ENCODE data around the gene SSRP1. TPM values are rescaled to one million over a fixed set of nuclear protein-coding genes. Genes with fewer than 3 reads are reported as not detected.
"Not testable (repeated sequence)": the region's sequence is repeated elsewhere in the genome, so short reads cannot be mapped to it uniquely, and the experiment has no call there.

SSRP1 gene
- polyA plus RNA-seq, 4 donors = 32.4 to 95.4 (median 63.7) TPM

- DNase-seq (no peak), FAIRE-seq (no peak)
- 85 to 89% (median 86%) methylated on average over 16 to 17 of the region's 17 CpGs for WGBS, 3 donors
- H3K9me3 ChIP-seq (ENCODE audit: control insufficient read depth in 2 of 2, insufficient read depth in 1 of 2, low read depth in 1 of 2, low read length in 1 of 2) = peaks cover 0 to 31% of the 10 kb centered on the region in 2 donors
- H3K27me3 ChIP-seq (ENCODE audit: control insufficient read depth in 3 of 3, insufficient read depth in 3 of 3, low read length in 3 of 3) = no peaks in the 10 kb centered on the region
- H3K36me3 ChIP-seq (ENCODE audit: control insufficient read depth in 3 of 3, insufficient read depth in 2 of 3, low read depth in 1 of 3, low read length in 3 of 3) = peaks cover 24 to 90% (median 28%) of the 10 kb centered on the region in 3 donors
- no peak overlapping the region for H3K27ac ChIP-seq (ENCODE audit: low read depth in 1 of 3, low read length in 2 of 3)
- no peak overlapping the region for H3K4me3 ChIP-seq (ENCODE audit: low read depth in 1 of 3, low read length in 3 of 3)
- H3K4me1 ChIP-seq (ENCODE audit: control insufficient read depth in 3 of 3, insufficient read depth in 2 of 3, low read depth in 1 of 3, low read length in 2 of 3) = peaks cover 0 to 27% (median 0%) of the 10 kb centered on the region in 3 donors
Observed at GRCh38 chr11:57303280-57303989, 32.3 kb downstream of the SSRP1 start.

- no peak for DNase-seq
- FAIRE-seq = no peak
- Histone ChIP-seq H3K27ac (ENCODE audit: low read depth in 1 of 3, low read length in 2 of 3) (no peak overlapping the region), H3K4me3 (ENCODE audit: low read depth in 1 of 3, low read length in 3 of 3) (no peak overlapping the region), H3K9me3 (ENCODE audit: control insufficient read depth in 2 of 2, insufficient read depth in 1 of 2, low read depth in 1 of 2, low read length in 1 of 2) (peaks cover 0 to 34% of the 10 kb centered on the region in 2 donors), H3K27me3 (ENCODE audit: control insufficient read depth in 3 of 3, insufficient read depth in 3 of 3, low read length in 3 of 3) (no peaks in the 10 kb centered on the region), H3K4me1 (ENCODE audit: control insufficient read depth in 3 of 3, insufficient read depth in 2 of 3, low read depth in 1 of 3, low read length in 2 of 3) (peaks cover 0 to 18% (median 0%) of the 10 kb centered on the region in 3 donors), H3K36me3 (ENCODE audit: control insufficient read depth in 3 of 3, insufficient read depth in 2 of 3, low read depth in 1 of 3, low read length in 3 of 3) (peaks cover 24 to 88% (median 28%) of the 10 kb centered on the region in 3 donors)
- 86 to 95% (median 95%) methylated on average over 10 to 15 of the region's 15 CpGs for WGBS, 3 donors
Observed at GRCh38 chr11:57302489-57302888, 33.2 kb downstream of the SSRP1 start.

GRCh38 chr11:57301711-57302423 is 33.8 kb downstream of the SSRP1 start:
- no peak for FAIRE-seq
- 94 to 98% (median 97%) methylated on average over 27 of the region's 27 CpGs for WGBS, 3 donors

DNA sequence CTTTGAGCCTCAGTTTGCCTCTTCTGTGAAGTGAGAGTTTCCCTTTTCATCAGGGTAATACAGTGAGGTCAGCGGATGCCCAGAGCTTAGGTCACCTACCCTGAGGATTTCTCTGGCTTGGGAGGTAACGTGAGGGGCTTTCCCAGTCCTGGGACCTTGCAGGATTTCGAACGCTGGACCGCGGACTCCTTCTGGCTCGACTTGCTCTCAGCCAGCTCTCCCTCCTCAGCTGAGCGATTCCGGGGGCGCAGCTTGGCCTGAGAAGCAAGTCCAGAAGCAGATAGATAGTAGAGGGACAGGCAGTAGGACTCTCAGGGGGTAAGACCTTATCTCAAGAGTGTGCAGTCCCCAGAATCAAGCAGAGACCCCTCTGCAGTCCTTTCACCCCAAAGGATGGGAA is 34.9 kb downstream of the SSRP1 start:
- H3K27ac ChIP-seq (ENCODE audit: low read depth in 1 of 3, low read length in 2 of 3) = no peak overlapping the region
- 97 to 98% (median 97%) methylated on average over 10 of the region's 10 CpGs for WGBS, 3 donors
- peaks cover 24 to 84% (median 28%) of the 10 kb centered on the region in 3 donors for H3K36me3 ChIP-seq (ENCODE audit: control insufficient read depth in 3 of 3, insufficient read depth in 2 of 3, low read depth in 1 of 3, low read length in 3 of 3)
- H3K4me1 ChIP-seq (ENCODE audit: control insufficient read depth in 3 of 3, insufficient read depth in 2 of 3, low read depth in 1 of 3, low read length in 2 of 3) = peaks cover 0 to 3% (median 0%) of the 10 kb centered on the region in 3 donors
- no peak for DNase-seq
- peaks cover 0 to 37% of the 10 kb centered on the region in 2 donors for H3K9me3 ChIP-seq (ENCODE audit: control insufficient read depth in 2 of 2, insufficient read depth in 1 of 2, low read depth in 1 of 2, low read length in 1 of 2)
- H3K4me3 ChIP-seq (ENCODE audit: low read depth in 1 of 3, low read length in 3 of 3) = no peak overlapping the region
- FAIRE-seq = no peak
- H3K27me3 ChIP-seq (ENCODE audit: control insufficient read depth in 3 of 3, insufficient read depth in 3 of 3, low read length in 3 of 3) = no peaks in the 10 kb centered on the region

More at GRCh38 chr11:57301711-57302423, 33.8 kb downstream of the SSRP1 start:
- Histone ChIP-seq H3K4me1 (ENCODE audit: control insufficient read depth in 3 of 3, insufficient read depth in 2 of 3, low read depth in 1 of 3, low read length in 2 of 3) (peaks cover 0 to 12% (median 0%) of the 10 kb centered on the region in 3 donors), H3K4me3 (ENCODE audit: low read depth in 1 of 3, low read length in 3 of 3) (no peak overlapping the region), H3K36me3 (ENCODE audit: control insufficient read depth in 3 of 3, insufficient read depth in 2 of 3, low read depth in 1 of 3, low read length in 3 of 3) (peaks cover 24 to 85% (median 28%) of the 10 kb centered on the region in 3 donors), H3K27me3 (ENCODE audit: control insufficient read depth in 3 of 3, insufficient read depth in 3 of 3, low read length in 3 of 3) (no peaks in the 10 kb centered on the region), H3K9me3 (ENCODE audit: control insufficient read depth in 2 of 2, insufficient read depth in 1 of 2, low read depth in 1 of 2, low read length in 1 of 2) (peaks cover 0 to 37% of the 10 kb centered on the region in 2 donors), H3K27ac (ENCODE audit: low read depth in 1 of 3, low read length in 2 of 3) (no peak overlapping the region)
- DNase-seq = no peak

GRCh38 chr11:57299150-57299737 is 36.4 kb downstream of the SSRP1 start:
- 93 to 96% (median 94%) methylated on average over 5 of the region's 5 CpGs for WGBS, 3 donors
- Histone ChIP-seq H3K27ac (ENCODE audit: low read depth in 1 of 3, low read length in 2 of 3) (no peak overlapping the region), H3K4me3 (ENCODE audit: low read depth in 1 of 3, low read length in 3 of 3) (no peak overlapping the region), H3K36me3 (ENCODE audit: control insufficient read depth in 3 of 3, insufficient read depth in 2 of 3, low read depth in 1 of 3, low read length in 3 of 3) (peaks cover 24 to 73% (median 28%) of the 10 kb centered on the region in 3 donors), H3K4me1 (ENCODE audit: control insufficient read depth in 3 of 3, insufficient read depth in 2 of 3, low read depth in 1 of 3, low read length in 2 of 3) (peaks cover 0 to 6% (median 4%) of the 10 kb centered on the region in 3 donors), H3K27me3 (ENCODE audit: control insufficient read depth in 3 of 3, insufficient read depth in 3 of 3, low read length in 3 of 3) (no peaks in the 10 kb centered on the region), H3K9me3 (ENCODE audit: control insufficient read depth in 2 of 2, insufficient read depth in 1 of 2, low read depth in 1 of 2, low read length in 1 of 2) (peaks cover 0 to 37% of the 10 kb centered on the region in 2 donors)
- FAIRE-seq (no peak), DNase-seq (no peak)

- Histone ChIP-seq H3K27ac (ENCODE audit: low read depth in 1 of 3, low read length in 2 of 3) (no peak overlapping the region), H3K9me3 (ENCODE audit: control insufficient read depth in 2 of 2, insufficient read depth in 1 of 2, low read depth in 1 of 2, low read length in 1 of 2) (peaks cover 0 to 37% of the 10 kb centered on the region in 2 donors), H3K4me3 (ENCODE audit: low read depth in 1 of 3, low read length in 3 of 3) (no peak overlapping the region), H3K4me1 (ENCODE audit: control insufficient read depth in 3 of 3, insufficient read depth in 2 of 3, low read depth in 1 of 3, low read length in 2 of 3) (peaks cover 0 to 14% (median 6%) of the 10 kb centered on the region in 3 donors), H3K36me3 (ENCODE audit: control insufficient read depth in 3 of 3, insufficient read depth in 2 of 3, low read depth in 1 of 3, low read length in 3 of 3) (peaks cover 24 to 53% (median 25%) of the 10 kb centered on the region in 3 donors), H3K27me3 (ENCODE audit: control insufficient read depth in 3 of 3, insufficient read depth in 3 of 3, low read length in 3 of 3) (no peaks in the 10 kb centered on the region)
- FAIRE-seq (no peak), DNase-seq (no peak)
- WGBS, 3 donors = 91 to 94% (median 93%) methylated on average over 2 of the region's 2 CpGs
Observed at GRCh38 chr11:57297221-57297620, 38.5 kb downstream of the SSRP1 start.

DNA sequence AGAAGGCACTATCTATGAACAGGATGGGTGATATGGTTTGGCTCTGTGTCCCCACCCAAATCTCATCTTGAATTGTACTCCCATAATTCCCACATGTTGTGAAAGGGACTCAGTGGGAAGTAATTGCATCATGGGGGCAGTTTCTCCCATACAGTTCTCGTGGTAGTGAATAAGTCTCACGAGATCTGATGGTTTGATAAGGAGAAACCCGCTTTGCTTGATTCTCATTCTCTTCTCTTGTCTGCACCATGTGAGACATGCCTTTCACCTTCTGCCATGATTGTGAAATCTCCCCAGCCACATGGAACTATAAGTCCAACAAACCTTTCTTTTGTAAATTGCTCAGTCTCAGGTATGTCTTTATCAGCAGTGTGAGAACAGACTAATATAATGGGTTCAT is 39.5 kb downstream of the SSRP1 start:
- H3K9me3 ChIP-seq (ENCODE audit: control insufficient read depth in 2 of 2, insufficient read depth in 1 of 2, low read depth in 1 of 2, low read length in 1 of 2) = peaks cover 0 to 32% of the 10 kb centered on the region in 2 donors
- H3K27me3 ChIP-seq (ENCODE audit: control insufficient read depth in 3 of 3, insufficient read depth in 3 of 3, low read length in 3 of 3); H3K27ac ChIP-seq (ENCODE audit: low read depth in 1 of 3, low read length in 2 of 3); H3K4me3 ChIP-seq (ENCODE audit: low read depth in 1 of 3, low read length in 3 of 3); FAIRE-seq: not testable (repeated sequence)
- peaks cover 0 to 14% (median 6%) of the 10 kb centered on the region in 3 donors for H3K4me1 ChIP-seq (ENCODE audit: control insufficient read depth in 3 of 3, insufficient read depth in 2 of 3, low read depth in 1 of 3, low read length in 2 of 3)
- WGBS, 3 donors = 91 to 94% (median 94%) methylated on average over 3 of the region's 3 CpGs
- H3K36me3 ChIP-seq (ENCODE audit: control insufficient read depth in 3 of 3, insufficient read depth in 2 of 3, low read depth in 1 of 3, low read length in 3 of 3) = peaks cover 16 to 43% (median 18%) of the 10 kb centered on the region in 3 donors
- peak in 1 of 2 donors; percentile 40 for DNase-seq

Data from small intestine (tissue), 7 donors.